ENCODE measurements around the gene COL25A1.

COL25A1 gene

DNA sequence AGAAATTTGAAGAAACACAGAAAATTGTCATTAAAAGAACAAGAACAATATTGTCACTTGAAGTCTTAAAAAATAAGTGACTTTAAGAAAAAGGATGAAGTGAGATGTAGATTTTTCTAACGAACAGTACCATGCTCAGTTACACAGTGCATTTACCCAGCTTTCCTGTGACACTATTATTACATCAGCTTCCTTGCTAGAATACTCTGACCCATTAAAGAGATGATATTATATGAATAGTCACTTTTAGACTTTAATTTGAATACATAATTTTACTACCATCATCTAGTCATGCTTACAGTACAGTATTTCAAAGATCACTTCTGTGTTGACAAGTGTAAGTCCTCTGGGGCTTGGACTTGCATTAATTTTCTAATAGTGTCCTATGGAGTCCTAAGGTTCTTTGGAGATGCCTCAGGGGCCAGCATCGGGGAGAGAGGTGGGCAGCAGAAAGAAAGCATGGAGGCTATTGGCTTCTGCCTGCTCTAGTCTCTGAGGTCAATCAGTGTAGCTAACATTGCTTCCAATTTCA lies 10.7 kb downstream of the COL25A1 start:
- no peak for FAIRE-seq
- no peak for DNase-seq (ENCODE audit: low spot score)

DNA sequence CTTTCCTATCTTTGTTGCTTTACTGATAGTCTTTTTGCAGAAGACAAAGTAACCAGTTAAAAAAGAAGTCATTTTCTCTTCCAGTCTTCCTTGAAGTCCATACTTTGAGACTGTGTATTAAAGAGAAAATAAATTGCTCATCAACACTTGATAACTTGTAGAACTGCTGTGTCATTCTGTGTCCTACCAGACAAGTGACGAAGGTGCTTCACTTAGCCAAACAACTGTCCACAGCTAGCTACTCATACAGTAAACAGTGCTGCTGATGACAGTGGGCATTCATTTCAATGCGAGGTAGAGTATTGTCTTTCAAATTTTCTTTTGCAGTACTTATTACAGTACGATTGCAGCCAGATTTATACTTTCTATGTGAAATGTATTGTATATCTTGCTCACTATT lies 11.5 kb downstream of the COL25A1 start:
- FAIRE-seq (no peak), DNase-seq (ENCODE audit: low spot score) (no peak)

DNA sequence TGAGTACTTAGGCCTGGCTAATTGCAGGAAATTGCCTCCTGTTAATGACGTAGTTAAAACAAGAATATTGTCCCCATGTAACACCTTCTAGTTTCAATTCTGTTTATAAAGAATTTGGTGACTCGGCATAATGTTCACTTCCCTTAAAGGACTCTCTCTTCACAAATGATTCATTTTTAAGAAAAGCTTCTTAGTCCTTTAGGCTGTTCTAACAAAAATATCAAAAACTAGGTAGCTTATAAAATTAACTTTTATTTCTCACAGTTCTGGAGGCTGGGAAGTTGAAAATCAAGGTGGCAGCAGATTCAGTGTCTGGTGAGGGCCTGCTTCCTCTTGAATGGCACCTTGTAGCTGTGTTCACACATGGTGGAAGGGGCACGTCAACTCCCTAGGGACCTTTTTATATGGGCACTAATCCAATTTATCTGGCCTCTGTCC lies 23.8 kb downstream of the COL25A1 start:
- DNase-seq (ENCODE audit: low spot score): no peak
- FAIRE-seq: no peak

DNA sequence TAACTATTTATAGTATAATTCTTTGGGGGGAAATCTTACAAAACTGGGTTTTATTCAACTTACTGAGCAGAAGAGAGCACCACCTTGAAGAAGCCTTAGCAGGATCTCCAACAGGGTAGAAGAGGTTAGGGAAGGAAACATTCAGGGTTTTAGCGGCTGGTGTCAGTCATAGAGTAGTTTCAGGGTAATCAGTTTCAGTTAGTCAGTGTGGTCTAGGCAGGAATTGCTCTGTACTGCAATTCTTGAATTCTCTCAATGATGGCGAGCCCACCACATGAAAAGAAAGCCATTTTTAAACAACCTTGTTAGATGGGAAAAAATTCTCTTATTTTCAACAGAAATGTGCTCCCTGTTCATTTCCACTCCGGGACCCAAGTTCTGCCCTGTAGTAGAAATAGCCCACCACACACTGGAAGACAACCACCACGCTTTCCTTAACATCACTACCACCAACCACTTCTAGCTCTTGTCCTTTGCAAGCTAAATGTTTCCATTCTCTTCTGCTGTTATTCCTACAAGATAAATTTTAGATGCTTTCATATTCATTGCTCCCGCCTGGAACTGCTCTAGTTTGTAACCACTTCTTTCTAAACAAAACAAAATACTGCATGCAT lies 25.9 kb downstream of the COL25A1 start:
- FAIRE-seq (no peak), DNase-seq (ENCODE audit: low spot score) (no peak)

DNA sequence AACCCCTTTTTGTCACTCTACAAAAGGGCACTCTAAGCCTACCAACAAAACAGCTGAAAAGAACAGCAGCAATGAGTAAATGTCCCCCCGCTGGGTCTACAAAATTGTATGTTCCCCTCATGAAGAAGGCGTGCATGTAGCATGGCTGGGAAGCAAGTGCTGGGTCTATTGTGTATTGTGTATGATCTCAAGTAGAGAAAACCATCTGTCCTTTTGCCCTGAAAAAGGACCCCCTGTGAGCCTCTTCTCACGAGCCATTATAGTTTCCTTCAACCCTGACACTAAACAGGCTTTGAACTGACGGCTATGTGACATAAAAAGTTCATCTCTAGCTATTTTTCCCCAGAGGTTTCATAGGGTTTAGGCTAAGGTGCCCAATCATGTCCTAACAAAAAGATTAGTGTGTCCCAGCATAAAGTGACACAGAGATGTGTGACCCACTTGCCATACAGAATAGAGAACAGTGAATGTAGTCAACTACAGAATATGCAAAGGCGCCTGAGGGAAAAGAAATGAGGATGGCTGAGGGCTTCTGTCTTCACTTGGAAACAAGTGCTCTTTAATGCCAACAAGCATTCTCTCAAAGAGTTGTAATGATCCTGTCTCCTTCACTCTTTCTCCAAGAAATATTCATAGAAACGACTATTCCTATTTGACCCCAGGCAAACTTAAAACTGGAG lies 27.3 kb downstream of the COL25A1 start:
- DNase-seq (ENCODE audit: low spot score) (no peak), FAIRE-seq (no peak)

DNA sequence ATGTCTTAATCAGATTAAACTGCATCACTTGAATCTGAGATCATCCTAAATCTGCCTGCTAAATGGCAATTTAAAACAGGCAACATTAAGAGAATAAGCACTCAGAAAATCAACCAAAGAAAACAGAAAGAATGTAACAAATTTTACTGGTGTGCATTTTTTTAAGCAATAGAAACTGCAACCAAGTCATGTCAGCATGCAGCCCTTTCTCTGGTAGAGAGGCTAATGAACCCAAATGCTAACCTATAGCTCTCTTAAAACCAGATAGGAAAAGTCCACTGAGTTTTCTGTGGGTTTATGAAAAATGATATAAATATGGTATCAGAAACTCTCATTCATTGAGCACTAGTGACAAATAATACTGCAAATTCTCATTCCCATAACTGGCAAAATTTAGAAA lies 35.6 kb downstream of the COL25A1 start:
- FAIRE-seq: no peak

DNA sequence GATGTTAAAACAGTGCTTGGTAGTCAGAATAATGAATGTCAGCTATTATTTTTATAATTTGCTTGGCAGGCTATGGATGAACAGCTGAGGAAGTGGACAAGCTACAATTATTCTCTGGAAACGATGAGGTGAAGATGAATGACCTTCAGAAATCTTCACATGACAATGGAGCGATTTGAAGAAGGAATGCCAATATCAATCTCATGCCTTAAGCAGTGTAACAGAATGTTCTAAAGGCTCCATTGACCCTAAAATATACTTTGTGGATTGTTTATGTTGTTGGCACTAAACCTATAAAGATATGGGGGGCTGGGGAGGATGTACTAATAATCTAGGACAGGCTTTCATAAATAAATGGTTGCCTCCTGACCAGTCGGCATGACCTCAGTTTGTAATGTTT lies 36.2 kb downstream of the COL25A1 start:
- FAIRE-seq: no peak
- DNase-seq (ENCODE audit: low spot score): no peak

More for the DNA sequence above, 35.6 kb downstream of the COL25A1 start:
- DNase-seq (ENCODE audit: low spot score): no peak

DNA sequence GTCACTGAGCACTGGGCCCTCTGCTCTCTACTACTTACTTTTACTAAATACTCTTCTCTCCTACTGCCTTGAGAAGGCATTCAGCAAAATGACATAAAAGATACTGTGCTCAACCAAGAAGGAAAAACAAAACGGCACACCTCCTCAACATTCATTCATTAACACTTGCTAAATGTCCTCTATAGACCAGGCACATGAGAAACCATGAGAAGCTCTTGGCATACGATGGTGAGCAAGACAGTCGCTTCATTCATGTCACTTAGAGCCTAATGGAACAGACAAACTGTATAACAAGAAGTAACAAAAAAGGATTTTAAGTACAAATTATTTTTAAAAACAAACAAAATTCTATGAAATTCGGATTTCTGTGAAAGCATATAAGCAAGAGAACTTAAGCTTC lies 38.7 kb downstream of the COL25A1 start:
- DNase-seq (ENCODE audit: low spot score) (no peak), FAIRE-seq (no peak)

DNA sequence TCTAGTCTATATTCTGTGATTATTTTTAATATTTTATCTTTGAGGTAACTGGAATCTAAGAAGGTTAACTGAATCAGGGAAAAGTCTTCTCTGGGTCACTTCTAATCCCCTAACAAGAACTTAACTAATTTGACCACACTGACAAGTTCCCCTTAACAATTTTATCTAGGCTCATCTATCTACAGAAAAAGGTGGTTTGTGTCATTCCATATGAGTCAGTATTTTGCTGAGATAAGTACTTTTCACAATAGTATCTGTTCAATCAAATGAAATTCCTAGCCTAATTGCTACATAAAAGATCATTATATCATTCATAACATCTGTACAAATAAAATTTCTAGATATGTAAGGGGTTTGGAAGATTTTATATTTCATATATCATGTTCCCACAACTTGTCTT lies 45.6 kb downstream of the COL25A1 start:
- no peak for DNase-seq (ENCODE audit: low spot score)

DNA sequence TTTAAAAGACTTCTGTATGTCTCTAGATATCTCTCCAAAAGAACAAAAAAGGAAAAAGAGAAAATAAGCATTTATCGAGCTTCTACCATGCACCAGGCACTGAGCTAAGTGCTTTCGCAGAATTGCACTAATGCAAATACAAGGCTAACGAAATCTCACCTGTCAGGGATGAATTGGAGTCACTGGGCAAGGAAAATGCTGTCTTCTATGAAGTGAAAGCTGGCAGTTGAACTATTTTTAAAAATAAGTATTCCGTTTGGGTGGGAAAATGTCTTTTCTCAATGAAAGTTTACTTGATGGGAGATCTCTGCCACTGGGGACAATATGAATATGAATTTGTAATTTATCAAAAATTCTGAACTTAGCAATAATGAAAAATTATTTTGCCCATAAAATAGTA lies 47.6 kb downstream of the COL25A1 start:
- DNase-seq (ENCODE audit: low spot score) (no peak), FAIRE-seq (no peak)

More for the DNA sequence above, 45.6 kb downstream of the COL25A1 start:
- no peak for FAIRE-seq

DNA sequence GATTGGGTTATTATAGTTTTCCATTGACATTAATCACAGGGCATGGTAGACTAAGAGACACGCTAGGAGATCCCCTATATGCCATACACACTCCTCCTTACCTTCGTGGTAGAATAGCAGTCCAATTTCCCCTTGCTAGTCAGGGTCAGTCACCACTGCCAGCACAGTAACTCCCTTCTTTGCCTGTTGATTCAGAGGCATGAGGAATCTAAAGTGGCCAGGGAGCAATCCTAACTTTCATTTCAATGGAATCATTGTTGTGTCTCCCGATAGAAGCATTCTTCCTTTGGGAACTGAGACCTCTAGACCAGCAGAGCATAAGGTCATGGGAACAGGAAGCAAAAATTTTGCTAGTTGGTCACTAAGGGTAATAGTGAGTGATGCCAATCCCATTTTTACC lies 51.1 kb downstream of the COL25A1 start:
- FAIRE-seq (no peak), DNase-seq (ENCODE audit: low spot score) (no peak)

DNA sequence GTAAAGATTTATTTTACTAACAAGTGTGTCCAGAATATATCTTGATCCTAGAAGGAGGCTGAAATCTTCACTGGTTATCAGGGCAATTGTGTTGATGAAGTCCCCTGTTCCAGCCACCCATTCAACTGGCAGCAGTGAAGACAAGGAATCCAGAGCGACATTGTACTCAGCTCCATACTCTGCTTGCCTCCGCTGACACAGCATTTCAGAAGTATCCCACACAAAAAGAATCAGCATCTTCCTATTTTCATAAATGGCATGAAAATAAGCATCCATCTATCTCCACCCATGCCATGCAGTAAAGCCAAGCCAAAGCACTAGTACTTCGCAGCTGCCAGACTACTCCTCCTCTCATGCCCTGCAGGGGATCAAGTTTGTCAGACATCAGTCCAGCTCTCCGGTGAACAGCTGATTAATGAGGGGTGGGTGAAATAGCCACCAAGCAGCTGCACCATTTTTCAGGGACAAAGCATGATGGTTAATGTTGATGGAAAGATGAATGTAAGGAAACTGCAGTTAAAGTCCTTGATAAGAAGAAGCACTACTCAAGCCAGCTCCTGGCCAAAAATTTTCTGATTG lies 54.0 kb downstream of the COL25A1 start:
- FAIRE-seq (no peak), DNase-seq (ENCODE audit: low spot score) (no peak)

DNA sequence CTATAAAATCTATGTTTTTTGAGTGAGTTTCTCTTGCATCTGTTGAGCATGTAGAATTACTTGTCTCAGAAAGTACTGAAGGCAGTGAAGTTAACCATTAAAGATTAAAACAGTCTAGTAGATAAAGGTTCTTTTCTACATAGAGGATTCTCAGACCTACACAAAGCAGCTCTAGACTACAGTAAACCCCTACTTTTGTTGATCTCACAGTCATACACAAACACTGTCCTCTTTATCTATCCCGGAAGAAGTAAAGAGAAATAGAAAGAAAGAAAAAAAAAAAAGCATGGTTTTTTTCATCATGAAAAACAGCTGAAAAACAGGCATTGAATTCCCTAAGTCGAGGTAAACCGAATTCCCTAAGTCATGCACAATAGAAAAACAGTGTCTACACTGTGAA lies 58.6 kb downstream of the COL25A1 start:
- no peak for DNase-seq (ENCODE audit: low spot score)
- FAIRE-seq: no peak

DNA sequence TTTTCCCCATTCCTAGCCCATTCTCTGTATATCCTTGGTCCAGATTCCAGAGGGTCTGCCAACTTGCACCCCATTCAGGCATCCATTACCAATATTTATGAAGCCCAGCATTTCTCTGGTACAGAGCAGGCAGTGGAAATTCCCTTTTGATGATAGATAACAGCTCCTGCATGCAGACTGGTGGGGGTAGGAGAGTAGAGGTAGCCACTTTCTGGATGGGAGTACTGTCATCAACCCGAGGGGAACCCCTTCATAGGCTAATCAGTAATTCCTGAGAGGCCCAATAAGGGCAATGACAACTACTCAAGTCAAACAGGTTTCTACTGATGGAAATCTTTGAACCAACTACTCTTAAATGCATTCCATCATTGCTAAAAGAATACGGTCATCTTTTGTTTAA lies 63.7 kb downstream of the COL25A1 start:
- FAIRE-seq (no peak), DNase-seq (ENCODE audit: low spot score) (no peak)

DNA sequence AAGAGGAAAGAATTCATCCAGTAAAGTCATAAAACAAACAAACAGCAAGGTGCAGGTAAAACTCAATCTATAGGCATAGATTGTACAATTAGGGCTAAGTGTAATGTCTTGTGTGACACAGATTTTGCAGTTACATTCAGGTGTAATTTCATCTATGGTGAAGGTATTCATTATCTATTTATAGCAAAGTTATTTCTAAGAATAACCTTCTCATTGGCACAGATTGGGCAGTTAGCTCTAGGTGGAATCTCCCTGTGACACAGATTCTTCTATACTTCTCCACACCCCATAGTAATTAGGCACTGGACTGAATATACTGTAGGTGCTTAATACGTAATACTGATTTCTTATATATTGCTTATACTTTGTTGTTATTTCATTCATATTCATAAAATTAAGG lies 66.8 kb downstream of the COL25A1 start:
- FAIRE-seq (no peak), DNase-seq (ENCODE audit: low spot score) (no peak)

DNA sequence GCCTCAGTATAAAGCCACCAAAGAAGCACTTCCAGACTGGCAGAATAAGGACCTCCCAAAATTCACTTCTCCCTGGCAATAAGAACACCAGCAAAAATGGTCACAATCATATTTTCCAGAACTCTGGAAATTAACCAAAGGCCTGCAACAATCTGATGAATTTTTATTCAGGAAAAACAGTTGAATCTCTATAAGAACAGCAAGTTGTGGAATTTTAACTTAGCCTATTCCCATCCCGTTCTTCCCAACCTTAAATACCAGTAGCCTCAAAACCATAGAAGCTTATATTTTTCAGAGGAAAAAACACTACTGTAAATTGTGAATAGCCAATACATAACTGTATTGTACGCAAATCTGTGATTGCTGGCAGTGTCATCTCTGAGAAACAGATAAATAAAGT lies 67.9 kb downstream of the COL25A1 start:
- DNase-seq (ENCODE audit: low spot score): no peak
- FAIRE-seq: no peak

DNA sequence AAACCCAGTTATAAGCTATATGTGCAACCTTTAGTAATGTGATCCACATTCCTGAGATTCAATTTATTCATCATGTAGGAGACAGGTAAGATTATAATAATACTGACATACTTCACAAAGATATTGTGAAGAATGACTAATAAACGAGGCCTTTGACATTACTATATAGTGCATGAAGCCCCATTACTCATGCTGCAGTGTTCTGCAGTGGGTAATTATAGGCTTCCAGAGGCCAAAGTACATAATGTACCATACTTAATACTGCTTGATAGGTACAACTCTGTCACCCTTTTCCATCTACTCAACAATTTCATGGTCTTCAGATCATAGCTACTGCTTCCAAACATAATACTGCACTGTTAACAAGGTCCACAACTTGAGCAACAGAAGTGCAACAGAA lies 68.9 kb downstream of the COL25A1 start:
- DNase-seq (ENCODE audit: low spot score): no peak

DNA sequence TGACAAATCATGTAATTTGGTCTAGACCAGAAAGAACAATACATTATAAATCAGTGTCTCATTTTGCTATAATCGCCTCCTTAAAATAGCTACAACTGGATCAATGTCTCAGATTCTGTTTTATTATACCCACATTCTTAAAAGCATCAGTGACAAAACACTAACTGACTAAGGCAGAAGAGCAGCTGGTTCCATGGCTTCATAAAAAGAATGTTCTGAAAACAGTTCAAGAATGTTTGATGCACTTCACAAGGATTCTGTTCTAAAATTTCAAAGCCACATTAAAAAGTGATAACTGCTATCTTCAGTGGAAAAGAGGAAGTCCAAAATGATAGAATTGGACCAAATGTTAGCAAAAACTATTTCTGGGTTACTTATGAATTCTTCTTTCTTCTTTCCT lies 69.8 kb downstream of the COL25A1 start:
- FAIRE-seq (no peak), DNase-seq (ENCODE audit: low spot score) (no peak)

More for the DNA sequence above, 68.9 kb downstream of the COL25A1 start:
- FAIRE-seq: no peak

DNA sequence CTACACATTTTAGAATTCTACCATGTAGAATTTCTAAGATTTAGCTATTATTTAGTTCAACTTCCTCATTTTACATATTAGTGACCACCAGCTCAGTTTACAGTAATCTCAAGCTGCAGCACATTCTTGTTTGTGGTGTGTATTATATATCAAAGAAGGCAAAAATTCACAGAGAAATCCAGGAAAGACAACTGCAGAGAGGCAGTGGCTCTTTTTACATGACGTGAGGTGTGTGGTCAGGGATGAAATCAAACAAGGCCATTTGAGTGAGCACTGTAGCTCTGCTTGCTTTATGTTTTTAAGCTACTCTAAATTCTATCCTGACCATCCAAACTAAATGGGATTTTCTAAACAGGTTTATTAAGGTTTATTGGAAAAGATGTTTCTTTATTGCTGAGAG lies 71.1 kb downstream of the COL25A1 start:
- no peak for FAIRE-seq
- DNase-seq (ENCODE audit: low spot score): no peak

DNA sequence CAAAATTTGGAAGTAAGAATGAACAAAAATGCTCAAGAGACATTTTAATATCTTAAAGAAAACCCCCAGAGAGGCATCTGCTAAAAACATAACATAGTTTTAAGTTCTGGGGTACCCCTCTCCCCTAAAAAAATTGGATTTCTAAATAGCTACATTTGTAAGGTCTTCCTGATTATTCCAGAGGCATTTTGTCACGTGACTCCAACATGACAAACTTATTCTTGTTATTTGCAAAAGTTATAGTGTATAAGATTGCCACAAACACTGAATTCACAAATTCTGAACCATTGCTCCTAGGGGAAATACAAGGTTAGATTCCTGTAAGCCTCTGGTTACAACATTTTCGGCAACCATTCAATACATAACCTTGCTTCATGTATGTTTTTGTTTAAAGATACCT lies 73.4 kb downstream of the COL25A1 start:
- DNase-seq (ENCODE audit: low spot score) (no peak), FAIRE-seq (no peak)

DNA sequence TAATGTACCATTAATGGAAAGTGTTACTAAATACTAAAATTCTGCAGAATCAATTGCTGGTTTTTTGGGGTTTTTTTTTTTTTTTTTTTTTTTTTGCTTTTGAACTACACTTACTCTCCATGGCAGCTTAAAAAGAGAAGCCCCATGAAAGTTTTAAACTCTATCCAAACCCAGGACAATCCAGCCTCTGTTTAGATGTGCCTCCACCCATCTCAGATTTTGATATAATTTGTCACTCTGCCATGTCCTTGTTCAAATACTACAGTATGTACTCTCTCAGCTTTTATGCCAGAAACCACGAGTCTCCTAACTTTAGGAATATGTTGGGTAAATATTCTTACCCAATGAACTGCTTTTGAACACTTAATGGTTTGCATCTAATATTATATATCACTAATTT lies 84.2 kb downstream of the COL25A1 start:
- DNase-seq (ENCODE audit: low spot score) (no peak), FAIRE-seq (no peak)

DNA sequence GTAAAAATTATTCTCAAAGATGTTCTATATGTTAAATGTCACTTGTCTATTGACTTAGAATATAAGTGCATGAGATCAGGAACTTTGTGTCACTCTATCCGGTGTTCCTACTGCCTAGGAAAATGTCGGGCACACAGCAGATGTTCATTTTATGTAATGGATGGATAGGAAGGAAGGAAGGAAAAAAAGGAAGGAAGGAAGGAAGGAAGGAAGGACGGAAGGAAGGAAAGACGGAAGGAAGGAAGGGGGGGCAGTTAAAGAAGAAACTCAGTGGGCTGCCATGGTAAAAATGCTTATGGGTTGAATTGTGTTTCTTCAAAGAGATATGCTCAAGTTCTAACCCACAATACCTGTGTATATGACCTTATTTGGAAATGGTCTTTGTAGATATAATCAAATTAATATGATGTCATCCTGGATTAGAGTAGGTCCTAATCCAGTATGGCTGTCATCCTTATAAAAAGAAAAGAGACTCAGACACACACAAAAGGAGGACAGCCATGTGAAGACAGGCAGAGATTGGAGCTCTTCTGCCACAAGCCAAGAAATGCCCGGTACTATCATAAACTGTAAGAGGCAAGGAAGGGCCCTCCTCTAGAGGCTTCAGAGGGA lies 86.3 kb downstream of the COL25A1 start:
- FAIRE-seq (no peak), DNase-seq (ENCODE audit: low spot score) (no peak)

Measured in RCC 7860 (cell line).